A549 (cell line): ENCODE data around the gene NHERF1. TPM values are rescaled to one million over a fixed set of nuclear protein-coding genes. Genes with fewer than 3 reads are reported as not detected.

Experiments
- ATAC-seq, 2 experiments: fragments of 200-7000 bp in 1 of 2; fragments of >200 bp in 1 of 2; cut with Nextera tagmentation in 1 of 2; cut with Tn5 transposase in 1 of 2; 3 replicates each; pipeline versions ENCODE4 v1.8.0 to v1.9.1; 2018 to 2020; ENCODE audit warnings: mild to moderate bottlenecking in 1 of 2, moderate library complexity in 1 of 2
- CTCF ChIA-PET: fragments of 300-600 bp; sonication (Branson Sonifier 250); formaldehyde crosslinking; extraction: SDS; loops from one replicate; lab custom pipeline; 2021; ENCODE audit warnings: antibody characterized with exemption, inconsistent platforms; lab: Yijun Ruan, JAX
- POLR2A ChIA-PET: fragments of 350-600 bp; formaldehyde crosslinking; extraction: SDS; loops from one replicate; lab custom pipeline; 2021; ENCODE audit warnings: antibody characterized with exemption, inconsistent platforms; lab: Yijun Ruan, JAX
- DNase-seq, 2 experiments: peaks; one replicate each; pipeline versions ENCODE4 v3.0.0 to v3.0.0-alpha.2; 2011 to 2016; ENCODE audit warnings: low read depth in 1 of 2, low spot score in 1 of 2
- FAIRE-seq: peaks from 2 replicates; lab custom pipeline; 2011; peaks lifted over from hg19 to GRCh38; lab: Jason Lieb, UNC
- H3K27ac ChIP-seq, 2 experiments: fragments of >200 bp; sonication (Bioruptor Twin); formaldehyde crosslinking; 3 replicates each; pipeline ENCODE4 v1.5.1; 2016 to 2017
- H3K4me1 ChIP-seq: fragments of >200 bp; sonication (Bioruptor Twin); formaldehyde crosslinking; 3 replicates; pipeline ENCODE4 v1.6.1; 2016
- H3K4me2 ChIP-seq: fragments of >200 bp; sonication (Bioruptor Twin); formaldehyde crosslinking; 3 replicates; pipeline ENCODE4 v1.6.1; 2016
- H3K4me3 ChIP-seq: fragments of >200 bp; sonication (Bioruptor Twin); formaldehyde crosslinking; 3 replicates; pipeline ENCODE4 v1.5.1; 2016
- H3K9me3 ChIP-seq: fragments of >200 bp; sonication (Bioruptor Twin); formaldehyde crosslinking; 3 replicates; pipeline ENCODE4 v1.6.1; 2016
- ATOH8 ChIP-seq: fragments of 250-450 bp; sonication (Bioruptor Pico); IDR thresholded peaks from 2 replicates; pipeline ENCODE4 v1.5.0; 2020; ENCODE audit warnings: low read depth, mild to moderate bottlenecking, moderate library complexity
- CEBPB ChIP-seq, 2 experiments: fragments of >200 bp in 1 of 2; sonication (Bioruptor Twin) in 1 of 2; formaldehyde crosslinking in 1 of 2; IDR thresholded peaks; 2 replicates each; pipeline ENCODE4 v1.6.1; 2012 to 2016
- CHD2 ChIP-seq: fragments of 150-350 bp; IDR thresholded peaks from 2 replicates; pipeline ENCODE4 v1.6.1; 2014; ENCODE audit warnings: low read length; ENCODE audit not compliant: partially characterized antibody
- CHD4 ChIP-seq: fragments of 200-600 bp; sonication (generic); IDR thresholded peaks from 2 replicates; pipeline ENCODE4 v1.6.1; 2016; ENCODE audit warnings: antibody characterized with exemption, mild to moderate bottlenecking, borderline replicate concordance
- EP300 ChIP-seq, 2 experiments: fragments of >200 bp; sonication (Bioruptor Twin); formaldehyde crosslinking; IDR thresholded peaks; 2 replicates in 1 of 2; 3 replicates in 1 of 2; pipeline ENCODE4 v1.6.1; 2016 to 2017
- FOSL2 ChIP-seq, 2 experiments: fragments of 450-650 bp in 1 of 2; fragments of >200 bp in 1 of 2; sonication (Bioruptor Twin) in 1 of 2; formaldehyde crosslinking; IDR thresholded peaks; 2 replicates each; pipeline versions ENCODE4 v1.5.0 to v1.6.1; 2016 to 2020; ENCODE audit warnings: mild to moderate bottlenecking in 1 of 2, moderate library complexity in 1 of 2
- HDAC2 ChIP-seq: fragments of 200-600 bp; sonication (generic); IDR thresholded peaks from 2 replicates; pipeline ENCODE4 v1.6.1; 2016
- HOXB13 ChIP-seq: fragments of 250-450 bp; sonication (Bioruptor Pico); IDR thresholded peaks from 2 replicates; pipeline ENCODE4 v1.5.0; 2020; ENCODE audit warnings: low read depth, mild to moderate bottlenecking, moderate library complexity
- JUN ChIP-seq, 2 experiments: fragments of >200 bp; sonication (Bioruptor Twin); formaldehyde crosslinking; IDR thresholded peaks; 2 replicates in 1 of 2; 3 replicates in 1 of 2; pipeline ENCODE4 v1.6.1; 2016 to 2017
- JUNB ChIP-seq: fragments of >200 bp; sonication (Bioruptor Twin); formaldehyde crosslinking; IDR thresholded peaks from 2 replicates; pipeline ENCODE4 v1.6.1; 2016
- MAFK ChIP-seq: fragments of 450-650 bp; IDR thresholded peaks from 2 replicates; pipeline ENCODE4 v1.6.1; 2014; ENCODE audit not compliant: partially characterized antibody
- MAX ChIP-seq: IDR thresholded peaks from 2 replicates; pipeline ENCODE4 v1.6.1; 2012
- MYC ChIP-seq: IDR thresholded peaks from 2 replicates; pipeline ENCODE4 v1.6.1; 2012; ENCODE audit warnings: mild to moderate bottlenecking, inconsistent platforms, low read length, improper control_type of control experiment, borderline replicate concordance
- NFE2L2 ChIP-seq: fragments of 150-350 bp; conservative IDR thresholded peaks from 2 replicates; pipeline ENCODE4 v1.6.1; 2014; ENCODE audit warnings: low read length
- PHF8 ChIP-seq: fragments of 200-600 bp; sonication (generic); IDR thresholded peaks from 2 replicates; pipeline ENCODE4 v1.6.1; 2016; ENCODE audit warnings: low read depth, mild to moderate bottlenecking, antibody characterized with exemption, moderate library complexity, borderline replicate concordance
- POLR2A ChIP-seq: IDR thresholded peaks from 2 replicates; pipeline ENCODE4 v1.6.1; 2012; ENCODE audit warnings: mild to moderate bottlenecking, low read length
- POLR2AphosphoS2 ChIP-seq: conservative IDR thresholded peaks from 2 replicates; pipeline ENCODE4 v1.6.1; 2012; ENCODE audit warnings: low read length, improper control_type of control experiment, inconsistent platforms
- RAD21 ChIP-seq, 2 experiments: fragments of >200 bp in 1 of 2; sonication (Bioruptor Twin) in 1 of 2; formaldehyde crosslinking in 1 of 2; IDR thresholded peaks in 1 of 2; conservative IDR thresholded peaks in 1 of 2; 2 replicates in 1 of 2; 3 replicates in 1 of 2; pipeline ENCODE4 v1.6.1; 2012 to 2018; ENCODE audit warnings: inconsistent platforms in 1 of 2
- RARB ChIP-seq: fragments of 250-450 bp; sonication (Bioruptor Pico); IDR thresholded peaks from 2 replicates; pipeline ENCODE4 v1.8.0; 2021; ENCODE audit warnings: mild to moderate bottlenecking, moderate library complexity
- RCOR1 ChIP-seq: fragments of 150-350 bp; IDR thresholded peaks from 2 replicates; pipeline ENCODE4 v1.6.1; 2014; ENCODE audit warnings: antibody characterized with exemption, low read length, low read depth
- TFCP2L1 ChIP-seq: fragments of 250-450 bp; sonication (Bioruptor Pico); IDR thresholded peaks from 2 replicates; pipeline ENCODE4 v1.5.0; 2021; ENCODE audit warnings: mild to moderate bottlenecking
- ZSCAN20 ChIP-seq: fragments of 250-450 bp; sonication (Bioruptor Pico); IDR thresholded peaks from 2 replicates; pipeline ENCODE4 v1.8.0; 2022; ENCODE audit warnings: mild to moderate bottlenecking, moderate library complexity
- WGBS: methylation state at CpG from one replicate; pipeline ENCODE4 v1.1.6; 2017; ENCODE audit errors: missing lambda C conversion rate; 5-methylcytosine and 5-hydroxymethylcytosine counted together
- polyA plus RNA-seq, 4 experiments: library from polyadenylated mRNA; depleted of rRNA in 3 of 4; stranded (reverse); fragments of >200 nt; fragmentation: RNase III in 1 of 4; extraction: RNeasy Plus Mini Kit Qiagen cat#74134 plus additional on column Dnase treatment in 1 of 4; gene quantifications; 2 replicates in 3 of 4; 3 replicates in 1 of 4; pipeline ENCODE4 v1.2.3, GENCODE V29; 2011 to 2017
- TF ChIP-seq, protein P1 (sequence below): fragments of >200 bp; sonication (Bioruptor Twin); formaldehyde crosslinking; IDR thresholded peaks from 2 replicates; pipeline ENCODE4 v1.6.1; 2016

The NHERF1 gene
- polyA plus RNA-seq, 2 of the 4 experiments (the other 2 are of a cell fraction) = 41.5 to 51.5 TPM

DNA sequence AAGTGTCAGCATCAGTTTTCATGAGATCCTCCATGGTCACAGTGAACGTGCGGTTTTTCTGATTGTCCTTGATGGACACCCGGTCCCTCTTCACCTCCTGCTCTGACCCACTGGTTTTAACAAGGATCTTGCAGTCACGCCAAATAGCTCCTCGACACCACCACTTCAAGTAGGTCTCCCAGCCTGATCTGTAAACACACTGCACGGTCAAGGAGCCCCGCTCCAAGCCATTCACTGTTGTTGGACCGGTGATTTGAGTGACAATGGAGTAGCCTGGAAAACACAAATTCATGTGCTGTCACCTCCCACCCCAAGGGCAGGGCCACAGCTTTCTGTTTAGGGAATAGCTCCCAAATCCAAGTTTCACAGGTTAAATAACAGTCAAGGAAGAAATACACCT lies 43.9 kb upstream of the NHERF1 start (continued):
- TF ChIP-seq ATOH8 (CRISPR knock-in tag) (no peak), HDAC2 (no peak)
- TF ChIP-seq, protein P1, sequence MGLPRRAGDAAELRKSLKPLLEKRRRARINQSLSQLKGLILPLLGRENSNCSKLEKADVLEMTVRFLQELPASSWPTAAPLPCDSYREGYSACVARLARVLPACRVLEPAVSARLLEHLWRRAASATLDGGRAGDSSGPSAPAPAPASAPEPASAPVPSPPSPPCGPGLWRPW = no peak

DNA sequence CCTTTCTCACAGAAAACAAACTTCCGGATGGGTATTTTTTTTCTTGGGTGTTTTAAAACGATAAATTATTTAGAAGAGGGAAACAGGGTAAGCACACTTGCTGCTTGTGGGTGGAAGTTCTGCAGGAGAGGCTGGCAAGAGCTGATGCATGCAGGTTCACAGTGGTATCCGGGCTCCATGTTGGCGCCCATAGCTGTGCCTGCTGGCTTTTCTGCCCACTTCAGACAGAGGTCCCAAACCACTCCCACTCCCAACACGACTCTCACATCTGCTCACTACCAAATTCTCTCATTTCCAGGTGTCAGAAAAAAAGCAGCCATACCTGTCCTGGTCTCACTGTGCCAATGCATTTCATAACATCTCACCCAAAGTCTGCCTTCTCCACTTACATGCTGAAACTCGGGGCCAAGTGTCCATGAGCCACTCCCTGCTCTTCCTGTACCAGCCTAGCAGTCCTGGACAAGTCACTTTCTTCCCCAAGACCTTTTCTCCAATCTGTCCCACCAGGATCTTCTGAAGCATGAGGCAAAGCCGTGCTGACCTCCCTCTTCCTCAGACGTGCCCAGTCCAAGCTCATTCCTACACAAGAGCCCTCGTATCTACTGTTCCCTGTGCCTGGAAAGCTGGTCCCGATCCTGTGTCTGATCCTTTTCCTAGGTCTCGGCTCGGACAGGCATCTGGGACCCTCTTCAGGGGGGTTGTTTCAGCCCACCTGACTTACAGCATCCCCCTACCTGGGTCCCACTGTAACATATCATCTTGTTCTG lies 37.2 kb upstream of the NHERF1 start:
- Histone ChIP-seq H3K9me3 (no peaks in the 10 kb centered on the region), H3K27ac (no peak overlapping the region), H3K4me2 (no peak overlapping the region), H3K4me3 (no peak overlapping the region), H3K4me1 (no peaks in the 10 kb centered on the region)
- DNase-seq = no peak
- WGBS = 25% methylated on average over 12 of the region's 12 CpGs
- no peak for TF ChIP-seq MAFK
- TF ChIP-seq CHD2 = no peak
- no peak for TF ChIP-seq RCOR1
- no peak for TF ChIP-seq RARB (CRISPR knock-in tag)
- no peak for TF ChIP-seq MYC
- no peak for TF ChIP-seq CHD4
- TF ChIP-seq CEBPB (IDR thresholded peaks at IDR 0.05) = no peak
- no peak for TF ChIP-seq ATOH8 (CRISPR knock-in tag)
- no peak for TF ChIP-seq POLR2AphosphoS2
- no peak for TF ChIP-seq TFCP2L1
- TF ChIP-seq POLR2A = no peak
- TF ChIP-seq EP300 (IDR thresholded peaks at IDR 0.05) = no peak
- TF ChIP-seq NFE2L2 = no peak
- no peak for TF ChIP-seq HOXB13 (CRISPR knock-in tag)
- no peak for FAIRE-seq
- ATAC-seq = peak; percentile 51 to 53; a peak in 4 of 6 replicates
- ChIA-PET POLR2A (no interaction called here), CTCF (interaction anchor here (0.7 to 1.5 kb wide), 3 partner anchors 27 to 356 kb away, joined by 3 read pairs; no protein-coding TSS in a partner anchor)

DNA sequence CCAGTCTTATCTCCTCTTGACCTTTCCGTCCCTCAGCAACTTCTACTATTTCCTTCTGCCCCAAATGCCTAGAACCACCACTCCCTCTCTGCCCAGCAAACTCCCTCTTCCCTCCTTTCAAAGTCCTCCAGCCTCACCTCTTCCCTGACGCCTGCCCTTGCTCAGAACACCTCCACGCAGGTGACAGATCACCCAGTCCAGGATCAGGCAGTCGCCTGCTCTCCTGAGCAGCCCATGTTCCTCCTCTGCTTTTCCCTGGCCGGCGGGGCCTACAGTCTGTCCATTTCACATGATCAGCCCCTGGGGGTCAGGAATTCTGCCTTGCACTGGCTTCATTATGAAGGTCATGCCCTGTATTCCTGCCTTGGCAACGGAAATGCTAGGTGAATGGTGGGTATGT lies 36.1 kb upstream of the NHERF1 start:
- DNase-seq (no peak), FAIRE-seq (no peak), ATAC-seq (no peak)
- ChIA-PET POLR2A (no interaction called here), CTCF (interaction anchor here (0.7 to 1.6 kb wide), 6 partner anchors 24 to 357 kb away, joined by 3 to 4 read pairs (median 3); partner anchors contain the start of gene RAB37)
- Histone ChIP-seq H3K27ac (no peak overlapping the region), H3K4me2 (no peak overlapping the region), H3K9me3 (no peaks in the 10 kb centered on the region), H3K4me3 (no peak overlapping the region), H3K4me1 (no peaks in the 10 kb centered on the region)
- TF ChIP-seq PHF8 (no peak), FOSL2 (IDR thresholded peaks at IDR 0.05) (no peak), FOSL2 (CRISPR knock-in tag; IDR thresholded peaks at IDR 0.05) (no peak), ZSCAN20 (CRISPR knock-in tag) (no peak), TFCP2L1 (no peak), JUN (IDR thresholded peaks at IDR 0.05) (no peak), JUNB (no peak), MAX (no peak), RAD21 (conservative IDR thresholded peaks at IDR 0.05 in 1 of 2, IDR thresholded peaks at IDR 0.05 in 1 of 2) (no peak)
- 67% methylated on average over 7 of the region's 7 CpGs for WGBS
